GM12864 (cell line): ENCODE measurements around the gene TMIGD2.
A peak's percentile ranks its signal among the peaks of the same experiment; 100 is the strongest.

Experiments used
- DNase-seq: peaks from one replicate; pipeline ENCODE4 v3.0.0-alpha.2; 2011; ENCODE audit warnings: low read depth
- H3K4me3 ChIP-seq: 2 replicates; pipeline ENCODE4 v1.5.1; 2011; ENCODE audit warnings: mild to moderate bottlenecking, low read depth, low read length, control low read depth
- TF ChIP-seq, protein P1 (sequence below): IDR thresholded peaks from 2 replicates; pipeline ENCODE4 v1.5.1; 2011; ENCODE audit warnings: low read depth, mild to moderate bottlenecking, moderate library complexity, low read length, control low read depth, inconsistent platforms; ENCODE audit errors: missing control alignments

TMIGD2 gene

DNA sequence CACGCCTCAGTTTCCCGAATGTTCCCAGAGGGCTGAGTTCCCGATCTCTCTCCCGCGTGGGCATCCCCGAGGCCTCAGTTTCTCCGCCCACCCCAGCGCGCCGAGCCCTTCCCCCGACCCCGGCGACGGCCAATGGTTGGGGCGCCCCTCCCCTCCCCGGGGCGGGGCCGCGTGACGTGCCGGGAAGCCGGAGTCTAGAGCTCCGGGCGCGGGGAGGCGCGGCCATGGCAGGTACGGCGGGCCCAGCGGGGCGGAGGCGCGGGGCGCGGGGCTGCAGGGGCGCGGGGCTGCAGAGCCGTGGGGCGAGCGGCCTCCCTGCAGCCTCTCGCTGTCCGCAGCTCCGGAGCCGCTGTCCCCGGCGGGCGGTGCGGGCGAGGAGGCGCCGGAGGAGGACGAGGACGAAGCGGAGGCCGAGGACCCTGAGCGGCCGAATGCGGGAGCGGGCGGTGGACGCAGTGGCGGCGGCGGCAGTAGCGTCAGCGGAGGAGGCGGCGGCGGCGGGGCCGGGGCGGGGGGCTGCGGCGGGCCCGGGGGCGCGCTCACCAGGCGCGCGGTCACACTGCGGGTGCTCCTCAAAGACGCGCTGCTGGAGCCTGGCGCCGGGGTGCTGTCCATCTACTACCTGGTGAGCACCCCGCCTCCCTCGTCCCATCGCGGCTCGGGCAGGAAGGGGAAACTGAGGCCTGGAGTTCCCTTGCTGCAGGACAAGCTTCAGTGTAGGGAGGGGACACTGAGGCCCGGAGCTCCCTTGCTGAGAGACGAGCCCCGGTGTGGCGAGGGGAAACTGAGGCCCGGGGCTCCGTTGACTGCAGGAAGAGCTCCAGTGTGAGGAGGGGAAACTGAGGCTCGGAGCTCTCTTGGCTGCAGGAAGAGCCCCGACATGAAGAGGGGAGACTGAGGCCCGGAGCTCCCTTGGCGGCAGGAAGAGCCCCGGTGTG is 41.5 kb upstream of the TMIGD2 start, which contains the start of gene MPND:
MPND (plus strand) TSS at position 193 of the 938 bp plus-strand sequence; CDS start at position 225, 32 bp downstream.
- DNase-seq, result no peak
- TF ChIP-seq, protein P1, sequence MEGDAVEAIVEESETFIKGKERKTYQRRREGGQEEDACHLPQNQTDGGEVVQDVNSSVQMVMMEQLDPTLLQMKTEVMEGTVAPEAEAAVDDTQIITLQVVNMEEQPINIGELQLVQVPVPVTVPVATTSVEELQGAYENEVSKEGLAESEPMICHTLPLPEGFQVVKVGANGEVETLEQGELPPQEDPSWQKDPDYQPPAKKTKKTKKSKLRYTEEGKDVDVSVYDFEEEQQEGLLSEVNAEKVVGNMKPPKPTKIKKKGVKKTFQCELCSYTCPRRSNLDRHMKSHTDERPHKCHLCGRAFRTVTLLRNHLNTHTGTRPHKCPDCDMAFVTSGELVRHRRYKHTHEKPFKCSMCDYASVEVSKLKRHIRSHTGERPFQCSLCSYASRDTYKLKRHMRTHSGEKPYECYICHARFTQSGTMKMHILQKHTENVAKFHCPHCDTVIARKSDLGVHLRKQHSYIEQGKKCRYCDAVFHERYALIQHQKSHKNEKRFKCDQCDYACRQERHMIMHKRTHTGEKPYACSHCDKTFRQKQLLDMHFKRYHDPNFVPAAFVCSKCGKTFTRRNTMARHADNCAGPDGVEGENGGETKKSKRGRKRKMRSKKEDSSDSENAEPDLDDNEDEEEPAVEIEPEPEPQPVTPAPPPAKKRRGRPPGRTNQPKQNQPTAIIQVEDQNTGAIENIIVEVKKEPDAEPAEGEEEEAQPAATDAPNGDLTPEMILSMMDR, result no peak
- H3K4me3 ChIP-seq, result peak within 1 kb of the TSS; percentile 74

DNA sequence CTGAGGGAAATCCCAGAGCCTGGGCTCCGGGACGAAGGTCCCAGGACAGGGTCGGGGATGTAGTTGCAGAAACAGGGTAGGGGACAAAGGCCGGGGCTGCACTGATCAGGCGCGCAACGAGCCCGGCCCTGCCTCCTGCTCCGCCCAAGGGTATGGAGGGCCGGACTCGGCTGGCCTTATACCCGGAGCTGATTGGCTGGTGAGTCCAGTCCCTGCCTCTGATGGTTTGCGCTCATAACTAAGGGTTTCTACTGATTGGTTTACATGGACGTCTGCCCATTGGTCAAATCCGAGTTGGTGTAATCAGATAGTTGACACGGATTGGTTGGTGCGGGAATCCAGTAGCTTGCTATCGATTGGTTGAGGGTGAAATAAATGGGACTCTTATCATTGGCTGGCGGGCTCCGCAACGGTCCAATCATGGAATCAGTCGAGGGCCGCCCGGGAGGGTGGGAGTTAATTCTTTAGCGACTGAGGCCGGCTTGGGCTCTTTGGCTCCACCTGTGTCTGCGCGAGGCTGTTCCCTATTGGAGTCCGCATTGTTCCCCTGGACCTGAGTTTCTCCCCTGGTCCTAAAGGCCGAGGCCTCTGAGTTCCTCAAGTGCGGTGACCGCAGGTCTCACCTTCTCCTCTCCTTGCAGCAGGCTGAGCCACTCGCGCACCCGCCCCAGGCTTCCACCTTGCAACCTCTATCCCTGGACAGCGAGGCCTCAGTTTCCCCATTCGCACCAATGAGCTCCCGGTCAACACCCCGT is 40.6 kb upstream of the TMIGD2 start:
- H3K4me3 ChIP-seq, result peak overlapping the region; percentile 74
- TF ChIP-seq, protein P1, result peak; percentile 38
- DNase-seq, result peak; percentile 100

DNA sequence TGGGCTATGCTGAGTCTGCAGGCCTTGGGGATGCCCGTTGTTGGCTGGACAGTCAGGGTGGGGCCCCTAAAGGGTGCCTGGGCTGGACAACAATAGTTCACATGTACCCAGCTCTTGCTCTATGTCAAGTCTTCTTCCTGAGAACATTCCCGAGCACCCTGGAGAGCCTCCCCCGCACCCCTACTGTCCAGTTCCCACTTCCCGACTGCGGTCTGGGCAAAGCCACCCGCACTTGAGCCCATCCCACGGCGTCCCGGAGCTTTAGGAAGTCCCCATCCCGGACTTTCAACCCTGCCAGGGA is 40.1 kb upstream of the TMIGD2 start:
- TF ChIP-seq, protein P1, result no peak
- no peak for DNase-seq

DNA sequence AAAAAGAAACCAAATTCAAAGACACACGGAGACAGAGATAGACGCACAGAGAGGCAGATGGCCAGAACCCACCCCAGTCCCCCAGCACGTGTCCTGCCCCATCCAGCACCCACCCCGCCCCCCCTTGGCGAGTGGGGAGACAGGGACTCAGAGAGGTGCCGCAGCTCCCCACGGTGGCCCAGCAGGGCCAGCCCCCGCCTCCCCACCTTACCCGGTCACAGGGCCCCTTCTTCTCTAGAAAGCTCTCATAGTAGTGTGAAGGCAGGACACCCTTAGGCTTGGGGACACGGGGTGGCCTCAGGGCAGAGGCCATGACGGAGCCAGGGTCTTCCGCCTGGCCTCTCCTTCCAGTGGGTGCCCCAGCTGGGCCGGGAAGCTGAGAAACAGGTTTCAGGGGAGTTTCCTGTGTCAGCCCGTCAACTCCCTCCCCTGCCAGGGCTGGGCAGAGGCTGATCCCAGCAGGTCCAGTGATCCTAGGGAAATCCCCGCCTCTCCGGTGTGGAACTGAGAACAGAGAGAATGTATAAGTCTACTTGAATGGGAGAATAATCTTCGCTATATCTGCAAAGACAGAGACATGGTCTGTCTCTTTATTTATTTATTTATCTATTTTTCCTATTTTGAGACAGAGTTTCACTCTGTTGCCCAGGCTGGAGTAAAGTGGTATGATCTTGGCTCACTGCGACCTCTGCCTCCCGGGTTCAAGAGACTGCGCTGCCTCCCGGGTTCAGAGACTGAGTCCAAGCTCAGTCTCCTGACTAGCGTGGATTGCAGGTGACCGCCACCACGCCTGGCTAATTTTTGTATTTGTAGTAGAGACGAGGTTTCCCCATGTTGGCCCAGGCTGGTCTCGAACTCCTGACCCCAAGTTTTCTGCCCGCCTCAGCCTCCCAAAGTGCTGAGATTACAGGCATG is 36.5 kb upstream of the TMIGD2 start, which contains the start of gene STAP2:
STAP2 (minus strand) TSS at position 387 of the 915 bp plus-strand sequence; CDS start at position 313, 74 bp downstream.
- no peak for DNase-seq
- H3K4me3 ChIP-seq, result peak within 1 kb of the TSS; percentile 49
- TF ChIP-seq, protein P1, result no peak

More for the DNA sequence above, 40.1 kb upstream of the TMIGD2 start:
- peak overlapping the region; percentile 74 for H3K4me3 ChIP-seq

DNA sequence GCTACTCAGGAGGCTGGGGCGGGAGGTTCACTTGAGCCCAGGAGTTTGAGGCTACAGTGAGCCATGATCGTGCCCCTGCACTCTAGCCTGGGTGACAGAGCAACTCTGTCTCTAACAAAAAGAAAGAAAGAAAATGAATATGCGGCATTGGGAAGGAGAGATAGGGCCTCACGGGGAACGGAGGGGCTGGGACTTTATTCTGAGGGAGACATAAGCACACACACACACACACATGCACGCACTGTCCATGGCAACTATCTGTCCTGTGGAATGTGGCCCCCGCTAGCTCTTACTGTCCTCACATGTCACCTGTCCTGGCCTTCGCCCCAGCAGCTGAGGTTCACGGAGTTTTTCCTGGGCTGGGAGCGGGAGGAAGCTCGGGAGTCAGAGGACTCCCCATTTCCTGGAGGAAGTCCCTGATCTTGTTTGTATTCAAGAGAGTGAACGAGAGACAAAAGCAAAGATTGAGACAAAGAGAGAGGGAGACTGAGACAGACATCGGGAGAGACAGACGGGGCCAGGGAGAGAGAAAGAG is 35.8 kb upstream of the TMIGD2 start:
- TF ChIP-seq, protein P1, result no peak
- H3K4me3 ChIP-seq, result peak overlapping the region; percentile 49
- no peak for DNase-seq
